ENCODE results near the gene FREY1.

DNA sequence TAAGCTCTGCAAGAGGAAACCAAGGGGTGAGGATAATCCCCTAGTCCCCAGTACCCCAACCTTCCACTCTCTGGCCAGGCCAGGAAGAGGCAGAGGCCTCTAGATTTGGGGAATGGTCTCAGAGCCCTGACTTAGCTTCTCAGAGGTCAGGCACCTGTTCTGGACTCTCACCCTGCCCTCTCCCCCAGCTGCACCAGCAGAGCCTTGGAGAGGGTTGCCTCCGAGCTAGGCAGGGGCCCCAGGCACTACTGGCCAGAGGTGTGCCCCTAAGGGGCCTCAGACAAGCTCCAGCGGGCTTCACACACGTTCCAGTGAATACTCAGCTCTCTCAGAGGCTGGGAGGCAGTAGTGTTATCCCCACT is 8.0 kb downstream of the FREY1 start:
- TF ChIP-seq EZH2 (IDR thresholded peaks at IDR 0.05; ENCODE audit: low read depth): no peak
- TF ChIP-seq, protein P1, sequence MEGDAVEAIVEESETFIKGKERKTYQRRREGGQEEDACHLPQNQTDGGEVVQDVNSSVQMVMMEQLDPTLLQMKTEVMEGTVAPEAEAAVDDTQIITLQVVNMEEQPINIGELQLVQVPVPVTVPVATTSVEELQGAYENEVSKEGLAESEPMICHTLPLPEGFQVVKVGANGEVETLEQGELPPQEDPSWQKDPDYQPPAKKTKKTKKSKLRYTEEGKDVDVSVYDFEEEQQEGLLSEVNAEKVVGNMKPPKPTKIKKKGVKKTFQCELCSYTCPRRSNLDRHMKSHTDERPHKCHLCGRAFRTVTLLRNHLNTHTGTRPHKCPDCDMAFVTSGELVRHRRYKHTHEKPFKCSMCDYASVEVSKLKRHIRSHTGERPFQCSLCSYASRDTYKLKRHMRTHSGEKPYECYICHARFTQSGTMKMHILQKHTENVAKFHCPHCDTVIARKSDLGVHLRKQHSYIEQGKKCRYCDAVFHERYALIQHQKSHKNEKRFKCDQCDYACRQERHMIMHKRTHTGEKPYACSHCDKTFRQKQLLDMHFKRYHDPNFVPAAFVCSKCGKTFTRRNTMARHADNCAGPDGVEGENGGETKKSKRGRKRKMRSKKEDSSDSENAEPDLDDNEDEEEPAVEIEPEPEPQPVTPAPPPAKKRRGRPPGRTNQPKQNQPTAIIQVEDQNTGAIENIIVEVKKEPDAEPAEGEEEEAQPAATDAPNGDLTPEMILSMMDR (conservative IDR thresholded peaks at IDR 0.05): no peak

All from PC-9 (cell line).